Type B pancreatic cell (in vitro differentiated cells): ENCODE results near the gene DNAH2. TPM values are rescaled to one million over a fixed set of nuclear protein-coding genes. Genes with fewer than 3 reads are reported as not detected.
A peak's percentile ranks its signal among the peaks of the same experiment; 100 is the strongest.

Experiments used
- DNase-seq: peaks from one replicate; pipeline ENCODE4 v3.0.0; 2021; ENCODE audit warnings: mixed read lengths; ENCODE audit not compliant: unreplicated experiment; ENCODE audit errors: extremely low spot score
- H3K27ac Mint-ChIP-seq: 2 replicates; pipeline ENCODE4 v1.8.0; 2021; ENCODE audit warnings: mild to moderate bottlenecking, mixed read lengths
- H3K27me3 Mint-ChIP-seq: 2 replicates; pipeline ENCODE4 v1.8.0; 2021; ENCODE audit warnings: mixed read lengths
- H3K36me3 Mint-ChIP-seq: 2 replicates; pipeline ENCODE4 v1.8.0; 2021; ENCODE audit warnings: mixed read lengths
- H3K4me1 Mint-ChIP-seq: one replicate; pipeline ENCODE4 v1.8.0; 2021; ENCODE audit warnings: mixed read lengths; ENCODE audit not compliant: unreplicated experiment
- H3K4me3 Mint-ChIP-seq: 2 replicates; pipeline ENCODE4 v1.8.0; 2021; ENCODE audit warnings: mild to moderate bottlenecking, mixed read lengths
- H3K9me3 Mint-ChIP-seq: 2 replicates; pipeline ENCODE4 v1.8.0; 2021; ENCODE audit warnings: mixed read lengths
- CTCF ChIP-seq: fragments of 200-600 bp; sonication (generic); conservative IDR thresholded peaks from 2 replicates; pipeline ENCODE4 v1.5.0; 2021; ENCODE audit warnings: antibody characterized with exemption, mild to moderate bottlenecking
- total RNA-seq: library from RNA; stranded (reverse); gene quantifications from 2 replicates; pipeline ENCODE4 v1.2.1, GENCODE V29; 2021; ENCODE audit warnings: low replicate concordance

The DNAH2 gene
- total RNA-seq, 1 donor from 2014 or later: 1.0 TPM

- TF ChIP-seq CTCF: no peak
- peak overlapping the region; percentile 98 for H3K27ac Mint-ChIP-seq
Measured at GRCh38 chr17:7844292-7845154, 127.0 kb downstream of the DNAH2 start.

DNA sequence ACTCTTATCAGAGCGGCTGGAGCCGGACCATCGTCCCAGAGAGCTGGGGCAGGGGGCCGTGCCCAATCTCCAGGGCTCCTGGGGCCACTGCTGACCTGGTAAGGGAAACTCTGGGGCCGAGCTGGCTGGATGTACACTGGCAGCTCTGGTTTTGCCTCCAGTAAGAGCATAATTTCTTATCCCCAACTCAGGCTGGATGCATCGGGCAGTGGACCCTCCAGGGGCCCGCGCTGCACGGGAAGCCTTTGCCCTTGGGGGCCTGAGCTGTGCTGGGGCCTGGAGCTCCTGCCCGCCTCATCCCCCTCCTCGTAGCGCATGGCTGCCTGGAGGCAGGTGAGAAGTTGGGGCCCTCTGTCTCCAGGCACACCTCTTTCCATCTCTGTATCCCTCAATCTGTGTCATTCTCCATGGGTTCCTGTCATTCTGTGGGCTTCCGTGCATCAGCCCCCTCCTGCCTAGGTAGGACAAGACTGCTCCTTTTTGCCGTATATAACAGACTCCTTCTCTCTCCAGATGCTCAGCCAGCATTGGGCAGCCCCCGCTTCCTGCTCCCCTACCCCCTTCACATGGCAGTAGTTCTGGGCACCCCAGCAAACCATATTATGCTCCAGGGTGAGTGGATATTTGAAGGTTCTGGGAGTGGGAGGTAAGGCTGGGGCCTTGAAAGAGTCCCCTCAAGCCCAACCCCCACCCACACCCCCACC, 128.0 kb downstream of the DNAH2 start:
- no peak for TF ChIP-seq CTCF
- Mint-ChIP-seq H3K9me3 (no peaks in the 10 kb centered on the region), H3K27me3 (no peaks in the 10 kb centered on the region), H3K4me3 (peak overlapping the region; percentile 98), H3K36me3 (peaks cover 8% of the 10 kb centered on the region), H3K4me1 (peaks cover 10% of the 10 kb centered on the region), H3K27ac (peak overlapping the region; percentile 98)
- no peak for DNase-seq

More at GRCh38 chr17:7844292-7845154, 127.0 kb downstream of the DNAH2 start:
- H3K9me3 Mint-ChIP-seq: no peaks in the 10 kb centered on the region
- peaks cover 9% of the 10 kb centered on the region for H3K36me3 Mint-ChIP-seq
- H3K4me1 Mint-ChIP-seq: peaks cover 20% of the 10 kb centered on the region
- no peaks in the 10 kb centered on the region for H3K27me3 Mint-ChIP-seq
- no peak for DNase-seq
- peak overlapping the region; percentile 98 for H3K4me3 Mint-ChIP-seq

DNA sequence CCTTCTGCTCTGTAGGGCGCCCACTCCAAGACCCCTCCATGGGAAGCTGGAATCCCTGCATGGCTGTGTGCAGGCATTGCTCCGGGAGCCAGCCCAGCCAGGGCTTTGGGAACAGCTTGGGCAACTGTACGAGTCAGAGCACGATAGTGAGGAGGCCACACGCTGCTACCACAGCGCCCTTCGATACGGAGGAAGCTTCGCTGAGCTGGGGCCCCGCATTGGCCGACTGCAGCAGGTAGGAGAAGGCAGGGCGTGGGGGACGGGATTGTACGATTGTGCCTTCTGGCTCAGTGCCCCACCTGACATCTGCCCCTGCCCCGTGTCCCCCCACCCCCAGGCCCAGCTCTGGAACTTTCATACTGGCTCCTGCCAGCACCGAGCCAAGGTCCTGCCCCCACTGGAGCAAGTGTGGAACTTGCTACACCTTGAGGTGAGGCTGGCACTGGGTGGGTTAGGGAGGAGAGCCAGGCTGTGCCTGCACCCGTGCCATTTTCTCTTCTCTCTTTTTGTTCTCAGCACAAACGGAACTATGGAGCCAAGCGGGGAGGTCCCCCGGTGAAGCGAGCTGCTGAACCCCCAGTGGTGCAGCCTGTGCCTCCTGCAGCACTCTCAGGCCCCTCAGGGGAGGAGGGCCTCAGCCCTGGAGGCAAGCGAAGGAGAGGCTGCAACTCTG, 128.7 kb downstream of the DNAH2 start:
- H3K27me3 Mint-ChIP-seq: no peaks in the 10 kb centered on the region
- H3K4me3 Mint-ChIP-seq: no peak overlapping the region

GRCh38 chr17:7846765-7847661, 129.5 kb downstream of the DNAH2 start:
- no peak for TF ChIP-seq CTCF
- H3K4me1 Mint-ChIP-seq: peaks cover 5% of the 10 kb centered on the region
- H3K9me3 Mint-ChIP-seq: no peaks in the 10 kb centered on the region
- no peak for DNase-seq
- no peaks in the 10 kb centered on the region for H3K27me3 Mint-ChIP-seq
- peaks cover 5% of the 10 kb centered on the region for H3K36me3 Mint-ChIP-seq
- no peak overlapping the region for H3K27ac Mint-ChIP-seq
- no peak overlapping the region for H3K4me3 Mint-ChIP-seq

More for the DNA sequence above, 128.7 kb downstream of the DNAH2 start:
- DNase-seq: no peak
- no peak overlapping the region for H3K27ac Mint-ChIP-seq
- no peak for TF ChIP-seq CTCF
- peaks cover 3% of the 10 kb centered on the region for H3K36me3 Mint-ChIP-seq
- no peaks in the 10 kb centered on the region for H3K9me3 Mint-ChIP-seq
- H3K4me1 Mint-ChIP-seq: peaks cover 4% of the 10 kb centered on the region

DNA sequence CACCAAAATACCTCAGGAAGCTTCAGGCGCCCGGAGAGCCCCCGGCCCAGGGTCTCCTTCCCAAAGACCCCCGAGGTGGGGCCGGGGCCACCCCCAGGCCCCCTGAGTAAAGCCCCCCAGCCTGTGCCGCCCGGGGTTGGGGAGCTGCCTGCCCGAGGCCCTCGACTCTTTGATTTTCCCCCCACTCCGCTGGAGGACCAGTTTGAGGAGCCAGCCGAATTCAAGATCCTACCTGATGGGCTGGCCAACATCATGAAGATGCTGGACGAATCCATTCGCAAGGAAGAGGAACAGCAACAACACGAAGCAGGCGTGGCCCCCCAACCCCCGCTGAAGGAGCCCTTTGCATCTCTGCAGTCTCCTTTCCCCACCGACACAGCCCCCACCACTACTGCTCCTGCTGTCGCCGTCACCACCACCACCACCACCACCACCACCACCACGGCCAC, 130.6 kb downstream of the DNAH2 start:
- H3K4me1 Mint-ChIP-seq: peaks cover 5% of the 10 kb centered on the region
- no peaks in the 10 kb centered on the region for H3K27me3 Mint-ChIP-seq
- no peak overlapping the region for H3K27ac Mint-ChIP-seq
- H3K36me3 Mint-ChIP-seq: peaks cover 5% of the 10 kb centered on the region
- no peaks in the 10 kb centered on the region for H3K9me3 Mint-ChIP-seq
- H3K4me3 Mint-ChIP-seq: no peak overlapping the region
- TF ChIP-seq CTCF: no peak
- DNase-seq: no peak
